Heart right ventricle (tissue), 16 donors: ENCODE data around the gene YY1. TPM values are rescaled to one million over a fixed set of nuclear protein-coding genes. Genes with fewer than 3 reads are reported as not detected.

Experiments used
- ATAC-seq, 8 donors: fragments of 200-7000 bp; cut with Tn5 transposase; one replicate each; pipeline ENCODE4 v1.9.1; 2020; ENCODE audit warnings: mild to moderate bottlenecking in 8 of 8, moderate library complexity in 8 of 8, moderate number of reproducible peaks in 1 of 8
- DNase-seq, 2 donors: peaks; one replicate each; pipeline ENCODE4 v3.0.0-alpha.2; 2020
- H3K27ac ChIP-seq, 10 donors: fragments of 200-600 bp; sonication (generic) in 2 of 10; one replicate each; pipeline versions ENCODE4 v1.5.0 to v1.8.0; 2020 to 2022; ENCODE audit warnings: mild to moderate bottlenecking in 3 of 10
- H3K27me3 ChIP-seq, 7 donors: fragments of 200-600 bp; one replicate each; pipeline ENCODE4 v1.8.0; 2021 to 2022; ENCODE audit warnings: mild to moderate bottlenecking in 2 of 7
- H3K36me3 ChIP-seq, 9 donors: fragments of 200-600 bp; sonication (generic) in 1 of 9; one replicate each; pipeline versions ENCODE4 v1.5.0 to v1.8.0; 2020 to 2022; ENCODE audit warnings: mild to moderate bottlenecking in 2 of 9
- H3K4me1 ChIP-seq, 9 donors: fragments of 200-600 bp; sonication (generic) in 1 of 9; one replicate each; pipeline versions ENCODE4 v1.5.0 to v1.8.0; 2020 to 2022; ENCODE audit warnings: mild to moderate bottlenecking in 4 of 9
- H3K4me3 ChIP-seq, 10 donors: fragments of 200-600 bp; sonication (generic) in 2 of 10; one replicate each; pipeline versions ENCODE4 v1.5.0 to v1.8.0; 2020 to 2022; ENCODE audit warnings: mild to moderate bottlenecking in 7 of 10, moderate library complexity in 2 of 10
- H3K9me3 ChIP-seq, 11 donors: fragments of 200-600 bp in 10 of 11; sonication (generic) in 2 of 11; one replicate each; pipeline versions ENCODE4 v1.5.0 to v1.8.0; 2013 to 2022; ENCODE audit warnings: mild to moderate bottlenecking in 2 of 11, control low read depth in 1 of 11, moderate library complexity in 1 of 11
- WGBS, 2 donors: extraction: QIAGEN DNeasy Blood & Tissue Kit; methylation state at CpG; one replicate each; pipeline ENCODE4 v1.1.7; 2013; ENCODE audit warnings: inconsistent platforms in 1 of 2; 5-methylcytosine and 5-hydroxymethylcytosine counted together
- intact Hi-C, 10 donors: fragments of 100-400 bp; cut with DNase I; formaldehyde crosslinking; loops; one replicate each; pipeline versions ENCODE4 v1.11.1 to v1.14.2; 2022
- polyA plus RNA-seq, 2 donors: library from polyadenylated mRNA; stranded (reverse); fragments of 200-250 nt; gene quantifications; one replicate each; pipeline ENCODE4 v1.2.3, GENCODE V29; 2013
- total RNA-seq, 10 donors: library from RNA; stranded (reverse); fragmentation: NEBNext Ultra II Directional in 3 of 10; extraction: Animal tissue kit (Norgen Biotek cat#: 25700) in 3 of 10; gene quantifications; one replicate each; pipeline versions ENCODE4 v1.2.1 to v1.2.4, GENCODE V29; 2021 to 2023
- TF ChIP-seq, protein P1 (sequence below), 9 donors: fragments of 200-600 bp; sonication (generic) in 2 of 9; IDR thresholded peaks; one replicate each; pipeline versions ENCODE4 v1.5.0 to v1.8.0; 2021 to 2022; ENCODE audit warnings: antibody characterized with exemption in 9 of 9, mild to moderate bottlenecking in 5 of 9, moderate library complexity in 1 of 9
- donor health status: Arrhythmogenic right ventricular cardiomyopathy.
- donor health status: ischemic (EF 13 %, LVEDD 7.1; RV severe dilation, severe dysfunction).
- donor health status: healthy with polysubstance abuse.
- donor health status: DM: no; HTN: yes; CAD: no.
- donor health status: DM: no; HTN: no; CAD: no.
- donor health status: ischemic (EF 25% LVEDD 6.9; RV normal size, moderate dysfunction).
- donor health status: ischemic (EF 25% LVEDD 5.7; RV mildly dilated, moderate dysfunction).
- donor health status: healthy.
- donor health status: DM: yes; HTN: yes; CAD: no.
- donor health status: Ischemic cardiomyopathy.
- donor health status: ischemic (EF 35%, LVEDD 5.7; RV mildly dilated, moderate dysfunction).
- donor health status: nonischemic (EF 11% LVEDD 7.7; RV severe dilation, severe dysfunction).
- donor health status: DM: yes; HTN: yes; CAD: no.
- donor health status: PGD.
- donor health status: ischemic (EF 29% LVEDD 5.4; RV normal size, mild dysfunction).
- donor health status: nonischemic (EF 23%, LVEDD 6.1; RV moderate dilation, normal function).

The YY1 gene
- total and polyA plus RNA-seq, 12 donors, result 17.6 to 58.3 (median 47.9) TPM

DNA sequence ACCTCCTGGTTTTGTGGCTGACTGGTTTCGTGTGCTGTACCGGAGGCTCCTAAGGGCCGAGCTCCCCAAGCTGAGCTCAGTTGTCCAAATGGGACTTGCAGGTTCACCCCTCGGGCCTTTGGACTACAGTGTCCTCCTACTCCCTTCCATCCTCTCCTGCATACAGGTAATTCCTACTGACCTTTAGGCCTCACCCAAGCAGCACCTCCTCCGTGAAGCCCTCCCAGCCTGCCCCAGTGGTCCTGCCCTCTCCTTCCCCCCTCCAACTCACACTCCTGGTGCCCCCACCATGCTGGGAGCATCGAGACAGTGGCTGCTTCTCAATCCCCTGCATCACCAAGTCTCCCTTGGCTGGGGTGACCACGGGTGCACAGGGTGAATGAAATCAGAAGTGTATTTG lies 27.1 kb upstream of the YY1 start:
- Histone ChIP-seq H3K9me3 (no peaks in the 10 kb centered on the region), H3K27ac (no peak overlapping the region), H3K4me1 (peaks cover 0 to 19% (median 9%) of the 10 kb centered on the region in 9 donors), H3K4me3 (no peak overlapping the region), H3K36me3 (no peaks in the 10 kb centered on the region), H3K27me3 (no peaks in the 10 kb centered on the region)
- intact Hi-C loops, result loop anchor here in 1 of 10 donors (5.0 kb wide), 1 partner anchor 220 kb away; no protein-coding TSS in a partner anchor
- DNase-seq (no peak), ATAC-seq (no peak)
- TF ChIP-seq, protein P1, sequence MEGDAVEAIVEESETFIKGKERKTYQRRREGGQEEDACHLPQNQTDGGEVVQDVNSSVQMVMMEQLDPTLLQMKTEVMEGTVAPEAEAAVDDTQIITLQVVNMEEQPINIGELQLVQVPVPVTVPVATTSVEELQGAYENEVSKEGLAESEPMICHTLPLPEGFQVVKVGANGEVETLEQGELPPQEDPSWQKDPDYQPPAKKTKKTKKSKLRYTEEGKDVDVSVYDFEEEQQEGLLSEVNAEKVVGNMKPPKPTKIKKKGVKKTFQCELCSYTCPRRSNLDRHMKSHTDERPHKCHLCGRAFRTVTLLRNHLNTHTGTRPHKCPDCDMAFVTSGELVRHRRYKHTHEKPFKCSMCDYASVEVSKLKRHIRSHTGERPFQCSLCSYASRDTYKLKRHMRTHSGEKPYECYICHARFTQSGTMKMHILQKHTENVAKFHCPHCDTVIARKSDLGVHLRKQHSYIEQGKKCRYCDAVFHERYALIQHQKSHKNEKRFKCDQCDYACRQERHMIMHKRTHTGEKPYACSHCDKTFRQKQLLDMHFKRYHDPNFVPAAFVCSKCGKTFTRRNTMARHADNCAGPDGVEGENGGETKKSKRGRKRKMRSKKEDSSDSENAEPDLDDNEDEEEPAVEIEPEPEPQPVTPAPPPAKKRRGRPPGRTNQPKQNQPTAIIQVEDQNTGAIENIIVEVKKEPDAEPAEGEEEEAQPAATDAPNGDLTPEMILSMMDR (IDR thresholded peaks at IDR 0.05), result no peak
- 95 to 98% methylated on average over 7 of the region's 7 CpGs for WGBS, 2 donors

DNA sequence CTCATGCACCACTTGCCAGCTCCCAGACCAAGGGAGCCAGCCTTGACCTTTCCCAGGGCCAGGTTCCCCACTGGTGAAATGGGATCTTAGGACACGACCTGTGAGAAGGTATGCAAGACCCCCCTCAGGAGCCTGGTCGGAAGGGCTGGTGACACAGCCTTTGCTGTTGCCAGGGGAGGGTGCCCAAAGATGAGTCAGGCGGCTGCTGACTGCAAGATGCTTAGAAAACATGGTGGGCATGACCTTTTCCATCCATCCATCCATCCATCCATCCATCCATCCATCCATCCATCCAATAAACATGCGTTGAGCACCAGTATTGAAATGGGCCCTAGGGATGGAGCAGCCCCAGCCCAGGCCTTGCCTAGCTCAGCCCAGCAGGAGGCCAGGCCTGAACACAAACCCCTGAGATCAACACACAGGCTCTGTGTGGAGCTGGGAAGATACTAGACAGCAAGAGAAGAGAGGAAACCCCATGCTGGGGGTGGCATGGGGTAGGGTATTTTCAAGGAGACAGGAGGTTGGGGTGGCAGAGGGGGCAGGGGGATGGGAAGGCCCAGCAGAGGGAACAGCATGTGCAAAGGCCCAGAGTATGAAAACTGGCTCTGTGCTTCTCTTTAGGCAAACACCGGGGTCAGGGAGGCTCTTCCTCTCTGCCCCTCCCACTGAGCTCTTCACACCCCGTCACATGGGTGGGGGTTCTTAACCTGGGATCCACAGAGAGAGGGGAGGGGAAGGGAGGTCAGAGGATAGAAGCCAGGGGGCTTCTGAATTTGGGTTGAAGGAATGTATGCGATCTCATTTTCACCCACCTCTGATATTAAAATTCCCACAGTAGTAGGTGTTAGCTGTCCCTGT lies 26.2 kb upstream of the YY1 start:
- ATAC-seq, result no peak
- TF ChIP-seq, protein P1 (IDR thresholded peaks at IDR 0.05), result no peak
- no peak for DNase-seq
- 89 to 98% methylated on average over 7 of the region's 7 CpGs for WGBS, 2 donors
- intact Hi-C loops, result loop anchor here in 1 of 10 donors (5.0 kb wide), 1 partner anchor 220 kb away; no protein-coding TSS in a partner anchor
- Histone ChIP-seq H3K4me3 (no peak overlapping the region), H3K36me3 (no peaks in the 10 kb centered on the region), H3K4me1 (peaks cover 0 to 19% (median 9%) of the 10 kb centered on the region in 9 donors), H3K27me3 (no peaks in the 10 kb centered on the region), H3K27ac (no peak overlapping the region), H3K9me3 (no peaks in the 10 kb centered on the region)

DNA sequence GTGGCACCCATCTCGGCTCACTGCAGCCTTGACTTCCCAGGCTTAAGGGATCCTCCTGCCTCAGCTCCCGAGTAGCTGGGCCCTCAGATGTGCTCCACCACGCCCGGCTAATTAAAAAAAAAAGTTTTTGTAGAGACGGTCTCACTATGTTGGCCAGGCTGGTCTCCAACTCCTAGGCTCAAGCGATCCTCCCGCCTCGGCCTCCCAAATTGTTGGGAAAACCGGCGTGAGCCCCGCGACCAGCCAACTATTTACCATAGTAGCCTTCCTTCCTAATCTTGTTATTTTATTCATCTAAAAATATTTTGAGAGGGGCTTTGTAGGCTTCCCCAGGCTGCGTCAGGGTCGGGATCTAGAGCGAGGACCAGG lies 25.4 kb upstream of the YY1 start:
- TF ChIP-seq, protein P1 (IDR thresholded peaks at IDR 0.05), result no peak
- no peaks in the 10 kb centered on the region for H3K9me3 ChIP-seq
- ATAC-seq, result no peak
- H3K36me3 ChIP-seq, result no peaks in the 10 kb centered on the region
- intact Hi-C loops, result loop anchor here in 1 of 10 donors (5.0 kb wide), 1 partner anchor 221 kb away; no protein-coding TSS in a partner anchor
- H3K4me3 ChIP-seq, result peak overlapping the region; percentile 52 to 91 (median 74)
- peaks cover 0 to 19% (median 9%) of the 10 kb centered on the region in 9 donors for H3K4me1 ChIP-seq
- DNase-seq, result no peak
- H3K27me3 ChIP-seq, result no peaks in the 10 kb centered on the region
- WGBS, 2 donors, result 68 to 72% methylated on average over 15 of the region's 15 CpGs
- H3K27ac ChIP-seq, result peak overlapping the region in 9 of 10 donors; percentile 84 to 98 (median 94)

DNA sequence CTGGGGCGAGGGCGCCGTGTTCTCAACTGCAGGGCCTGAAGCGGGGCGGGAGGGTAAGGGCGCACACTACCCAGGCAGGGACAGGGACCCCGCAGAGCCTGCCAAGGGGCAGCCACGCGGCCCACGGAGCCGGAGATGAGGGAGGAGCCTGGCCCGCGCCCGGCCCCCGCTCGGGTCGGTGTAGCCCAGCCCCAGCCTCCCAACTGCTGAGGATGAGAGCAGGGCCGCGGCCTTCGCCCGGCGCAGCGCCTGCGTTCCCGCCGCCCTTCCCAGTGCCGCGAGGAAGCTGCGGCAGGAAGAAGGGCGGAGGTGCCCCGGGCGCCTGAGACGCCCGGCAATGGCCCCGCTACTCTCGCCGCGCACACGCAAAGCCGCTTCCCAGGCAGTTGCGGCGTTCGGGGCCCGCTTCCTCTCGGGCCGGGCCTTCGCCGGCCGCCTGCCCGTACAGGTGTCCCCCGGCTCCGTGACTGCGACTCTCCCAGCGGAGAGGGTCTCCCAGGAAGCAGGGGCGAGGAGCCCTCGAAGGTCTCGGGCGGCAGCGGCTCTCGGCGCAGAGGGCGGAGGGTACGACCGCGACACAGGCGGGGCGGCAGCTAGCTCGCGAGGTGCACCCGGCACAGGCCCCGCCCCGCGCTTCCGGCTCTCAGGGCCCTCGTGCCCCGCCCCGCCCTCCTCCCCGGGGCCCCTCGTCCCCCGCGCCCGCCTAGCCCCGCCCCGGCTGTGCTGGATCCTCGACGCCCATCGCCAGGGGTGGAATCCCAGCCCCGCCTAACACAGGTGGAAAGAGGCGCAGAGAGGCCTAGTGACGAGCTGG lies 24.8 kb upstream of the YY1 start:
- H3K36me3 ChIP-seq, result no peaks in the 10 kb centered on the region
- DNase-seq, result peak; percentile 84 to 92
- no peaks in the 10 kb centered on the region for H3K27me3 ChIP-seq
- H3K9me3 ChIP-seq, result no peaks in the 10 kb centered on the region
- intact Hi-C loops, result loop anchor here in 1 of 10 donors (5.0 kb wide), 1 partner anchor 222 kb away; no protein-coding TSS in a partner anchor
- peaks cover 0 to 19% (median 9%) of the 10 kb centered on the region in 9 donors for H3K4me1 ChIP-seq
- peak overlapping the region; percentile 52 to 91 (median 74) for H3K4me3 ChIP-seq
- 3 to 4% methylated on average over 66 to 90 of the region's 90 CpGs for WGBS, 2 donors
- ATAC-seq, result peak; percentile 95 to 98 (median 97)
- TF ChIP-seq, protein P1 (IDR thresholded peaks at IDR 0.05), result peak in 1 of 9 donors; percentile 7
- peak overlapping the region; percentile 57 to 98 (median 92) for H3K27ac ChIP-seq
